Activated naive CD4-positive, alpha-beta T cell treated with anti-CD3 and anti-CD28 coated beads, Interleukin-2, amount 50 U/mL, for 16 hours (primary cell): ENCODE data around the gene CEP63.

Source experiments
- DNase-seq: peaks from one replicate; pipeline ENCODE4 v3.0.0-alpha.2; 2020

The CEP63 gene

GRCh38 chr3:134471521-134472193 is 14.2 kb upstream of the CEP63 start:
- DNase-seq = no peak

- no peak for DNase-seq
Measured at GRCh38 chr3:134472831-134473230, 13.0 kb upstream of the CEP63 start.

GRCh38 chr3:134473868-134474546 is 11.8 kb upstream of the CEP63 start:
- peak; percentile 77 for DNase-seq

GRCh38 chr3:134474956-134475355 is 10.9 kb upstream of the CEP63 start:
- DNase-seq = no peak

GRCh38 chr3:134476306-134476705 is 9.6 kb upstream of the CEP63 start:
- DNase-seq = no peak

- no peak for DNase-seq
Measured at GRCh38 chr3:134477002-134477401, 8.9 kb upstream of the CEP63 start.

- DNase-seq = no peak
Measured at GRCh38 chr3:134477938-134478337, 7.9 kb upstream of the CEP63 start.

- no peak for DNase-seq
Measured at GRCh38 chr3:134480546-134480945, 5.3 kb upstream of the CEP63 start.

- no peak for DNase-seq
Measured at GRCh38 chr3:134481166-134481565, 4.7 kb upstream of the CEP63 start.

GRCh38 chr3:134482622-134483021 is 3.2 kb upstream of the CEP63 start:
- no peak for DNase-seq

- no peak for DNase-seq
Measured at GRCh38 chr3:134483195-134483900, 2.5 kb upstream of the CEP63 start.

GRCh38 chr3:134485075-134485717 is 661 bp upstream of the CEP63 start:
- no peak for DNase-seq

- no peak for DNase-seq
Measured at GRCh38 chr3:134486577-134487041, 752 bp downstream of the CEP63 start.

GRCh38 chr3:134487406-134487805 is 1.5 kb downstream of the CEP63 start:
- no peak for DNase-seq

GRCh38 chr3:134494495-134494894 is 8.6 kb downstream of the CEP63 start:
- no peak for DNase-seq

GRCh38 chr3:134495980-134496379 is 10.1 kb downstream of the CEP63 start:
- DNase-seq = no peak

GRCh38 chr3:134496471-134497071 is 10.7 kb downstream of the CEP63 start:
- DNase-seq = no peak

- no peak for DNase-seq
Measured at GRCh38 chr3:134503266-134503665, 17.4 kb downstream of the CEP63 start.

- no peak for DNase-seq
Measured at GRCh38 chr3:134504132-134504531, 18.3 kb downstream of the CEP63 start.

- no peak for DNase-seq
Measured at GRCh38 chr3:134505485-134505884, 19.6 kb downstream of the CEP63 start.

GRCh38 chr3:134511500-134511899 is 25.6 kb downstream of the CEP63 start:
- DNase-seq = no peak

GRCh38 chr3:134516905-134517304 is 31.0 kb downstream of the CEP63 start:
- DNase-seq = no peak

GRCh38 chr3:134517791-134518190 is 31.9 kb downstream of the CEP63 start:
- no peak for DNase-seq
